Chondrocyte (in vitro differentiated cells): ENCODE measurements around the gene HIRA. TPM values are rescaled to one million over a fixed set of nuclear protein-coding genes. Genes with fewer than 3 reads are reported as not detected.
A peak's percentile ranks its signal among the peaks of the same experiment; 100 is the strongest.

Experiments used
- DNase-seq: peaks from one replicate; pipeline ENCODE4 v3.0.0; 2021; ENCODE audit warnings: mixed read lengths, low spot score
- H3K27ac Mint-ChIP-seq: one replicate; pipeline ENCODE4 v1.8.0; 2021; ENCODE audit warnings: mild to moderate bottlenecking, moderate library complexity, mixed read lengths; ENCODE audit not compliant: unreplicated experiment
- H3K27me3 Mint-ChIP-seq: 2 replicates; pipeline ENCODE4 v1.8.0; 2021; ENCODE audit warnings: low read depth, mixed read lengths
- H3K36me3 Mint-ChIP-seq: 2 replicates; pipeline ENCODE4 v1.8.0; 2021; ENCODE audit warnings: low read depth, mixed read lengths
- H3K4me1 Mint-ChIP-seq: 2 replicates; pipeline ENCODE4 v1.8.0; 2021; ENCODE audit warnings: low read depth, mild to moderate bottlenecking, mixed read lengths
- H3K4me3 Mint-ChIP-seq: one replicate; pipeline ENCODE4 v1.8.0; 2021; ENCODE audit warnings: mild to moderate bottlenecking, moderate library complexity, mixed read lengths; ENCODE audit not compliant: unreplicated experiment
- H3K9me3 Mint-ChIP-seq: 2 replicates; pipeline ENCODE4 v1.8.0; 2021; ENCODE audit warnings: low read depth, mixed read lengths
- CTCF ChIP-seq: fragments of 200-600 bp; sonication (generic); IDR thresholded peaks from 2 replicates; pipeline ENCODE4 v1.5.0; 2021; ENCODE audit warnings: antibody characterized with exemption, mild to moderate bottlenecking, moderate library complexity
- total RNA-seq: library from RNA; stranded (reverse); gene quantifications from 3 replicates; pipeline ENCODE4 v1.2.1, GENCODE V29; 2021

The HIRA gene
- total RNA-seq, 1 donor from 2014 or later = 31.8 TPM

- Mint-ChIP-seq H3K9me3 (no peaks in the 10 kb centered on the region), H3K36me3 (peaks cover 26% of the 10 kb centered on the region), H3K27ac (no peak overlapping the region), H3K27me3 (no peaks in the 10 kb centered on the region), H3K4me1 (peaks cover 26% of the 10 kb centered on the region), H3K4me3 (no peak overlapping the region)
- TF ChIP-seq CTCF = no peak
- no peak for DNase-seq
These were observed 19.0 kb upstream of the HIRA start for GRCh38 chr22:19450363-19451175.

GRCh38 chr22:19449422-19449767, 17.9 kb upstream of the HIRA start:
- Mint-ChIP-seq H3K27ac (no peak overlapping the region), H3K9me3 (no peaks in the 10 kb centered on the region), H3K4me3 (no peak overlapping the region), H3K4me1 (peaks cover 28% of the 10 kb centered on the region), H3K27me3 (no peaks in the 10 kb centered on the region), H3K36me3 (peaks cover 17% of the 10 kb centered on the region)
- TF ChIP-seq CTCF = no peak
- DNase-seq = no peak

GRCh38 chr22:19448739-19449421, 17.3 kb upstream of the HIRA start:
- Mint-ChIP-seq H3K4me3 (peak overlapping the region; percentile 28), H3K27ac (peak overlapping the region; percentile 94), H3K36me3 (peaks cover 12% of the 10 kb centered on the region), H3K27me3 (no peaks in the 10 kb centered on the region), H3K4me1 (peaks cover 28% of the 10 kb centered on the region), H3K9me3 (no peaks in the 10 kb centered on the region)
- TF ChIP-seq CTCF = no peak
- no peak for DNase-seq

GRCh38 chr22:19448076-19448607, 16.6 kb upstream of the HIRA start:
- DNase-seq = no peak
- no peak for TF ChIP-seq CTCF
- H3K36me3 Mint-ChIP-seq = peaks cover 8% of the 10 kb centered on the region
- H3K9me3 Mint-ChIP-seq = no peaks in the 10 kb centered on the region
- peak overlapping the region; percentile 94 for H3K27ac Mint-ChIP-seq
- H3K4me1 Mint-ChIP-seq = peaks cover 28% of the 10 kb centered on the region
- peak overlapping the region; percentile 91 for H3K4me3 Mint-ChIP-seq
- H3K27me3 Mint-ChIP-seq = no peaks in the 10 kb centered on the region

GRCh38 chr22:19447330-19448075, 16.0 kb upstream of the HIRA start, which contains the start of gene C22orf39:
Gene C22orf39, minus strand, starts transcription at chr22:19447711. Its CDS starts 23 bp downstream, at chr22:19447688.
- peak; percentile 12 for TF ChIP-seq CTCF
- H3K4me1 Mint-ChIP-seq = peaks cover 28% of the 10 kb centered on the region
- peak within 1 kb of the TSS; percentile 94 for H3K27ac Mint-ChIP-seq
- H3K4me3 Mint-ChIP-seq = peak within 1 kb of the TSS; percentile 91
- DNase-seq = no peak
- peaks cover 4% of the 10 kb centered on the region for H3K36me3 Mint-ChIP-seq
- H3K9me3 Mint-ChIP-seq = no peaks in the 10 kb centered on the region
- H3K27me3 Mint-ChIP-seq = no peaks in the 10 kb centered on the region
